ENCODE results near the gene PKD2. TPM values are rescaled to one million over a fixed set of nuclear protein-coding genes. Genes with fewer than 3 reads are reported as not detected.
"Not testable (repeated sequence)": the region's sequence is repeated elsewhere in the genome, so short reads cannot be mapped to it uniquely, and the experiment has no call there.

PKD2 gene
- total RNA-seq, 4 donors from 2014 or later: 79.1 to 128 (median 92.5) TPM

GRCh38 chr4:88018466-88018865, 11.0 kb downstream of the PKD2 start:
- Histone ChIP-seq H3K36me3 (peaks cover 0 to 23% (median 2%) of the 10 kb centered on the region in 4 donors), H3K4me3 (peak overlapping the region in 2 of 4 donors; percentile 24 to 26), H3K27me3 (no peaks in the 10 kb centered on the region), H3K9me3 (no peaks in the 10 kb centered on the region), H3K4me1 (peaks cover 43 to 98% (median 93%) of the 10 kb centered on the region in 4 donors), H3K27ac (replicated peaks in 1 of 4) (peak overlapping the region; percentile 90 to 93 (median 92))
- 49% methylated on average over 5 of the region's 5 CpGs for WGBS
- intact Hi-C loops (cut with DNase I): loop anchor here (10.0 kb wide), 1 partner anchor 484 kb away; no protein-coding TSS in a partner anchor
- TF ChIP-seq POLR2AphosphoS5 (IDR thresholded peaks at IDR 0.05): no peak
- no peak for TF ChIP-seq EP300 (IDR thresholded peaks at IDR 0.05)
- no peak for TF ChIP-seq CTCF (IDR thresholded peaks at IDR 0.05)
- no peak for TF ChIP-seq POLR2A (IDR thresholded peaks at IDR 0.05; ENCODE audit: low read depth)
- DNase-seq (ENCODE audit: extremely low spot score): no peak

- Histone ChIP-seq H3K27me3 (no peaks in the 10 kb centered on the region), H3K36me3 (peaks cover 9 to 23% (median 15%) of the 10 kb centered on the region in 4 donors), H3K4me3 (no peak overlapping the region), H3K27ac (replicated peaks in 1 of 4) (peak overlapping the region; percentile 39 to 63 (median 53)), H3K4me1 (peaks cover 27 to 64% (median 61%) of the 10 kb centered on the region in 4 donors), H3K9me3 (peaks cover 0 to 8% (median 2%) of the 10 kb centered on the region in 4 donors)
- TF ChIP-seq POLR2A (IDR thresholded peaks at IDR 0.05; ENCODE audit: low read depth) (no peak), POLR2AphosphoS5 (IDR thresholded peaks at IDR 0.05) (peak in 1 of 2 donors; percentile 34)
- DNase-seq (ENCODE audit: extremely low spot score): no peak
- intact Hi-C loops (cut with DNase I): no loop called here
Measured at GRCh38 chr4:88021824-88022223, 14.4 kb downstream of the PKD2 start.

- Histone ChIP-seq H3K36me3 (peaks cover 9 to 23% (median 16%) of the 10 kb centered on the region in 4 donors), H3K9me3 (peaks cover 0 to 8% (median 2%) of the 10 kb centered on the region in 4 donors), H3K27me3 (no peaks in the 10 kb centered on the region), H3K4me1 (peaks cover 23 to 60% (median 56%) of the 10 kb centered on the region in 4 donors), H3K27ac (replicated peaks in 1 of 4) (peak overlapping the region; percentile 39 to 63 (median 53)), H3K4me3 (no peak overlapping the region)
- intact Hi-C loops (cut with DNase I): no loop called here
- TF ChIP-seq CTCF (IDR thresholded peaks at IDR 0.05) (no peak), EP300 (IDR thresholded peaks at IDR 0.05) (no peak), POLR2A (IDR thresholded peaks at IDR 0.05; ENCODE audit: low read depth) (no peak), POLR2AphosphoS5 (IDR thresholded peaks at IDR 0.05) (no peak)
- DNase-seq (ENCODE audit: extremely low spot score): no peak
Measured at GRCh38 chr4:88022289-88022688, 14.9 kb downstream of the PKD2 start.

- intact Hi-C loops (cut with DNase I); H3K27ac ChIP-seq (replicated peaks in 1 of 4); H3K9me3 ChIP-seq; DNase-seq (ENCODE audit: extremely low spot score); H3K27me3 ChIP-seq; H3K4me3 ChIP-seq: not testable (repeated sequence)
- peaks cover 12 to 28% (median 18%) of the 10 kb centered on the region in 4 donors for H3K36me3 ChIP-seq
- peaks cover 7 to 22% (median 22%) of the 10 kb centered on the region in 4 donors for H3K4me1 ChIP-seq
- WGBS: 98% methylated on average over 6 of the region's 6 CpGs
Measured at GRCh38 chr4:88025868-88026661, 18.6 kb downstream of the PKD2 start.

- 53% methylated on average over 4 of the region's 4 CpGs for WGBS
- TF ChIP-seq EP300 (IDR thresholded peaks at IDR 0.05) (no peak), POLR2A (IDR thresholded peaks at IDR 0.05; ENCODE audit: low read depth) (no peak), POLR2AphosphoS5 (IDR thresholded peaks at IDR 0.05) (no peak), CTCF (IDR thresholded peaks at IDR 0.05) (no peak)
- intact Hi-C loops (cut with DNase I): no loop called here
- Histone ChIP-seq H3K4me3 (no peak overlapping the region), H3K36me3 (peaks cover 12 to 36% (median 14%) of the 10 kb centered on the region in 4 donors), H3K4me1 (peaks cover 4 to 5% (median 4%) of the 10 kb centered on the region in 4 donors), H3K27me3 (no peaks in the 10 kb centered on the region), H3K27ac (replicated peaks in 1 of 4) (peak overlapping the region in 2 of 4 donors; percentile 25 to 28), H3K9me3 (peaks cover 0 to 8% (median 2%) of the 10 kb centered on the region in 4 donors)
- DNase-seq (ENCODE audit: extremely low spot score): no peak
Measured at GRCh38 chr4:88027611-88028608, 20.5 kb downstream of the PKD2 start.
